Erythroblast (primary cell): ENCODE measurements around the gene SLAMF6.

Experiments
- GATA1 ChIP-seq: IDR thresholded peaks from 2 replicates; pipeline ENCODE4 v1.6.1; 2011; ENCODE audit warnings: low read depth, mild to moderate bottlenecking, control low read depth, low read length, moderate library complexity
- POLR2A ChIP-seq: IDR thresholded peaks from 2 replicates; pipeline ENCODE4 v1.6.1; 2011; ENCODE audit warnings: mild to moderate bottlenecking, low read length

- TF ChIP-seq POLR2A (no peak), GATA1 (no peak)
Observed at GRCh38 chr1:160550572-160551034, 27.5 kb upstream of the SLAMF6 start.
